Astrocyte of the cerebellum (primary cell): ENCODE data around the gene MUC5B.
"Not testable (repeated sequence)": the region's sequence is repeated elsewhere in the genome, so short reads cannot be mapped to it uniquely, and the experiment has no call there.

Source experiments
- DNase-seq: peaks from one replicate; pipeline ENCODE4 v3.0.0-alpha.2; 2011; ENCODE audit warnings: low read depth
- H3K4me3 ChIP-seq: 2 replicates; pipeline ENCODE4 v1.5.1; 2011; ENCODE audit warnings: mild to moderate bottlenecking, low read depth, low read length, moderate library complexity
- CTCF ChIP-seq: IDR thresholded peaks from 2 replicates; pipeline ENCODE4 v1.5.1; 2012; ENCODE audit warnings: low read length, low read depth, moderate library complexity, mild to moderate bottlenecking; ENCODE audit errors: missing control alignments
- in situ Hi-C: cut with HindIII; loops from 2 replicates; pipeline ENCODE4 v1.10.0; 2017; ENCODE audit warnings: low sequenced_read_pairs

The MUC5B gene

DNA sequence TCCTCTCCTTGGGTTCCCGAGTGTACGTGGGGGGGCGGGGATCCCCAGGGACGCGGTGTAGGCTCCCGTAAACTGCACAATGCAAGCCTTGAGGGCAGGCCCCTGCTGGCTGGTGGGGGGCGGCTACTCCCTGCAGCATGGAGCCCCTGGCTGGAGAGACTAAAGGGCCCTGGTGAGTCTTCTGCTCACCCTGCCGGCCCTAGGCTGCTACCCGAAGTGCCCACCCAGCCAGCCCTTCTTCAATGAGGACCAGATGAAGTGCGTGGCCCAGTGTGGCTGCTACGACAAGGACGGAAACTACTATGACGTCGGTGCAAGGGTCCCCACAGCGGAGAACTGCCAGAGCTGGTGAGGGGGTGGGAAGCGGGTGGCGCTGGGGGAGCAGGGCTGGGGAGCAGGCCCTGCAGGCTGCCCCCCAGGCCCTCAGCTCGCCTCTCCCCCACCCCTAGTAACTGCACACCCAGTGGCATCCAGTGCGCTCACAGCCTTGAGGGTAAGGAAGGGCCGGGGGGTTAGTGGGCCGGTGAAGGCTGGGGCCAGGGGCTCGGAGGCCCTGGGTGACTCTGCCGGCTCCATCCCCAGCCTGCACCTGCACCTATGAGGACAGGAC, 16.8 kb downstream of the MUC5B start:
- no peak for TF ChIP-seq CTCF
- no peak overlapping the region for H3K4me3 ChIP-seq
- no peak for DNase-seq
- in situ Hi-C loops = no loop called here

GRCh38 chr11:1240771-1241170, 17.9 kb downstream of the MUC5B start:
- no peak for DNase-seq
- in situ Hi-C loops = no loop called here
- TF ChIP-seq CTCF = no peak
- no peak overlapping the region for H3K4me3 ChIP-seq

- no peak for TF ChIP-seq CTCF
- in situ Hi-C loops = no loop called here
- no peak for DNase-seq
- H3K4me3 ChIP-seq = no peak overlapping the region
Measured at GRCh38 chr11:1241706-1242105, 18.8 kb downstream of the MUC5B start.

- DNase-seq = no peak
- H3K4me3 ChIP-seq = no peak overlapping the region
- in situ Hi-C loops = no loop called here
Measured at GRCh38 chr11:1242289-1242688, 19.4 kb downstream of the MUC5B start.

DNA sequence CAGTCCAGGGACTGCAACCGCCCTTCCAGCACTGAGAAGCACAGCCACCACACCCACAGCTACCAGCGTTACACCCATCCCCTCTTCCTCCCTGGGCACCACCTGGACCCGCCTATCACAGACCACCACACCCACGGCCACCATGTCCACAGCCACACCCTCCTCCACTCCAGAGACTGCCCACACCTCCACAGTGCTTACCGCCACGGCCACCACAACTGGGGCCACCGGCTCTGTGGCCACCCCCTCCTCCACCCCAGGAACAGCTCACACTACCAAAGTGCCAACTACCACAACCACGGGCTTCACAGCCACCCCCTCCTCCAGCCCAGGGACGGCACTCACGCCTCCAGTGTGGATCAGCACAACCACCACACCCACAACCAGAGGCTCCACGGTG, 19.9 kb downstream of the MUC5B start:
- DNase-seq, in situ Hi-C loops, H3K4me3 ChIP-seq: not testable (repeated sequence)

More at GRCh38 chr11:1242289-1242688, 19.4 kb downstream of the MUC5B start:
- no peak for TF ChIP-seq CTCF

DNA sequence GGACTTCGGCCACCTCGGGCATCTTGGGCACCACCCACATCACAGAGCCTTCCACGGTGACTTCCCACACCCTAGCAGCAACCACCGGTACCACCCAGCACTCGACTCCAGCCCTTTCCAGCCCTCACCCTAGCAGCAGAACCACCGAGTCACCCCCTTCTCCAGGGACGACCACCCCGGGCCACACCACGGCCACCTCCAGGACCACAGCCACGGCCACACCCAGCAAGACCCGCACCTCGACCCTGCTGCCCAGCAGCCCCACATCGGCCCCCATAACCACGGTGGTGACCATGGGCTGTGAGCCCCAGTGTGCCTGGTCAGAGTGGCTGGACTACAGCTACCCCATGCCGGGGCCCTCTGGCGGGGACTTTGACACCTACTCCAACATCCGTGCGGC, 20.7 kb downstream of the MUC5B start:
- in situ Hi-C loops, H3K4me3 ChIP-seq, DNase-seq: not testable (repeated sequence)

GRCh38 chr11:1244557-1244956, 21.7 kb downstream of the MUC5B start:
- in situ Hi-C loops, H3K4me3 ChIP-seq, DNase-seq: not testable (repeated sequence)

DNA sequence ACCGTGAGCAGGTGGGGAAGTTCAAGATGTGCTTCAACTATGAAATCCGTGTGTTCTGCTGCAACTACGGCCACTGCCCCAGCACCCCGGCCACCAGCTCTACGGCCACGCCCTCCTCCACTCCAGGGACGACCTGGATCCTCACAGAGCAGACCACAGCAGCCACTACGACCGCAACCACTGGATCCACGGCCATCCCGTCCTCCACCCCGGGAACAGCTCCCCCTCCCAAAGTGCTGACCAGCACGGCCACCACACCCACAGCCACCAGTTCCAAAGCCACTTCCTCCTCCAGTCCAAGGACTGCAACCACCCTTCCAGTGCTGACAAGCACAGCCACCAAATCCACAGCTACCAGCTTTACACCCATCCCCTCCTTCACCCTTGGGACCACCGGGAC, 22.9 kb downstream of the MUC5B start:
- DNase-seq, in situ Hi-C loops, H3K4me3 ChIP-seq: not testable (repeated sequence)

- H3K4me3 ChIP-seq, in situ Hi-C loops, DNase-seq: not testable (repeated sequence)
Measured at GRCh38 chr11:1246301-1246700, 23.4 kb downstream of the MUC5B start.

DNA sequence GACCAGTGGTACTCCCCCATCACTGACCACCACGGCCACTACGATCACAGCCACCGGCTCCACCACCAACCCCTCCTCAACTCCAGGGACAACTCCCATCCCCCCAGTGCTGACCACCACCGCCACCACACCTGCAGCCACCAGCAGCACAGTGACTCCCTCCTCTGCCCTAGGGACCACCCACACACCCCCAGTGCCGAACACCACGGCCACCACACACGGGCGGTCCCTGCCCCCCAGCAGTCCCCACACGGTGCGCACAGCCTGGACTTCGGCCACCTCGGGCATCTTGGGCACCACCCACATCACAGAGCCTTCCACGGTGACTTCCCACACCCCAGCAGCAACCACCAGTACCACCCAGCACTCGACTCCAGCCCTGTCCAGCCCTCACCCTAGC, 24.2 kb downstream of the MUC5B start:
- DNase-seq, in situ Hi-C loops, H3K4me3 ChIP-seq: not testable (repeated sequence)

DNA sequence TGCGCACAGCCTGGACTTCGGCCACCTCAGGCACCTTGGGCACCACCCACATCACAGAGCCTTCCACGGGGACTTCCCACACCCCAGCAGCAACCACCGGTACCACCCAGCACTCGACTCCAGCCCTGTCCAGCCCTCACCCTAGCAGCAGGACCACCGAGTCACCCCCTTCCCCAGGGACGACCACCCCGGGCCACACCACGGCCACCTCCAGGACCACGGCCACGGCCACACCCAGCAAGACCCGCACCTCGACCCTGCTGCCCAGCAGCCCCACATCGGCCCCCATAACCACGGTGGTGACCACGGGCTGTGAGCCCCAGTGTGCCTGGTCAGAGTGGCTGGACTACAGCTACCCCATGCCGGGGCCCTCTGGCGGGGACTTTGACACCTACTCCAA, 26.1 kb downstream of the MUC5B start:
- H3K4me3 ChIP-seq, in situ Hi-C loops: not testable (repeated sequence)

GRCh38 chr11:1250411-1250810, 27.5 kb downstream of the MUC5B start:
- DNase-seq, in situ Hi-C loops, H3K4me3 ChIP-seq: not testable (repeated sequence)

More for the DNA sequence above, 26.1 kb downstream of the MUC5B start:
- DNase-seq = not testable (repeated sequence)
